GM23248 (cell line): Measurements from ENCODE around the gene TOP3B.

Experiments
- EZH2 ChIP-seq: fragments of 200-600 bp; sonication (generic); IDR thresholded peaks from 2 replicates; pipeline ENCODE4 v1.6.1; 2018; ENCODE audit warnings: antibody characterized with exemption, mild to moderate bottlenecking; ENCODE audit not compliant: insufficient read depth, poor library complexity, severe bottlenecking
- EZH2phosphoT487 ChIP-seq: fragments of 200-600 bp; sonication (generic); IDR thresholded peaks from 2 replicates; pipeline ENCODE4 v1.6.1; 2018; ENCODE audit warnings: antibody characterized with exemption, moderate library complexity, mild to moderate bottlenecking, low read depth; ENCODE audit not compliant: insufficient read depth

DNA sequence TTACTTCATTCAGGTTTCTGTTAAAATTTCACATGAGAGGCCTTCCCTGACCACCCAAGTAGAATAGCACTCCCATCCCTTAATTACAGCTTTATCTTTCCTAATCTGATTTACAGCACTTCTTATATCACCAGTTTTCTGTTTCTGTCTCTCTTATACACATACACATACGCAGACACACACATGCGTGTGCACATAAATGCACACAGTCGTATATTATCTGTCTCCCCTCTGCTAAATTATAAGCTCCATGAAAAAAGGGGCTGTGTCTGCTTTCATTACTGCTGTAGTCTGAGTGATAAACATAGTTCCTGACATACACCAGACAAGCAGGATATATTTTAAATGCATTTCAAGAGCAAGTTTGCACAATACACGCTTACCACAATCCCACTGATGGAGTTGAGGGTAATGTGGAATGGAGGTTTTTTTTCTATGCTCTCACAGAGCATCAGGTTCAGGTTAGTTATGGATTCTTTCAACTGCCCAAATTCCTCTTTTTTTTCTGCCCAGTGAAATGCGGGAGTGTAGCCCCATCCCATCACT lies 13.7 kb upstream of the TOP3B start:
- no peak for TF ChIP-seq EZH2
- TF ChIP-seq EZH2phosphoT487, result no peak
